ENCODE measurements around the gene PTPRR.

Gene PTPRR

GRCh38 chr12:70609739-70610491, 310.6 kb downstream of the PTPRR start:
- no peak for DNase-seq (ENCODE audit: low read depth in 2 of 3, low spot score in 2 of 3)

GRCh38 chr12:70609203-70609602, 311.3 kb downstream of the PTPRR start:
- no peak for DNase-seq (ENCODE audit: low read depth in 2 of 3, low spot score in 2 of 3)

GRCh38 chr12:70608184-70608583, 312.4 kb downstream of the PTPRR start:
- DNase-seq (ENCODE audit: low read depth in 2 of 3, low spot score in 2 of 3) = no peak

GRCh38 chr12:70607107-70607506, 313.4 kb downstream of the PTPRR start:
- DNase-seq (ENCODE audit: low read depth in 2 of 3, low spot score in 2 of 3) = no peak

- no peak for DNase-seq (ENCODE audit: low read depth in 2 of 3, low spot score in 2 of 3)
Observed at GRCh38 chr12:70605976-70606375, 314.6 kb downstream of the PTPRR start.

- no peak for DNase-seq (ENCODE audit: low read depth in 2 of 3, low spot score in 2 of 3)
Observed at GRCh38 chr12:70604662-70605061, 315.9 kb downstream of the PTPRR start.

- no peak for DNase-seq (ENCODE audit: low read depth in 2 of 3, low spot score in 2 of 3)
Observed at GRCh38 chr12:70603044-70603443, 317.5 kb downstream of the PTPRR start.

GRCh38 chr12:70598467-70599193, 321.9 kb downstream of the PTPRR start:
- no peak for DNase-seq (ENCODE audit: low read depth in 2 of 3, low spot score in 2 of 3)

GRCh38 chr12:70592664-70593063, 327.9 kb downstream of the PTPRR start:
- no peak for DNase-seq (ENCODE audit: low read depth in 2 of 3, low spot score in 2 of 3)

- DNase-seq (ENCODE audit: low read depth in 2 of 3, low spot score in 2 of 3) = no peak
Observed at GRCh38 chr12:70590549-70591226, 329.9 kb downstream of the PTPRR start.

GRCh38 chr12:70590051-70590450, 330.5 kb downstream of the PTPRR start:
- DNase-seq (ENCODE audit: low read depth in 2 of 3, low spot score in 2 of 3) = peak in 2 of 3 experiments; percentile 12 to 39
